Stomach (tissue), 9 donors: ENCODE data around the gene C15orf39. TPM values are rescaled to one million over a fixed set of nuclear protein-coding genes. Genes with fewer than 3 reads are reported as not detected.

ENCODE experiments used
- DNase-seq, 2 donors: peaks; one replicate each; pipeline versions ENCODE4 v3.0.0 to v3.0.0-alpha.2; 2013 to 2019
- H3K27ac ChIP-seq, 5 donors: fragments of 200-600 bp in 4 of 5; sonication (generic) in 4 of 5; one replicate each; pipeline ENCODE4 v1.5.1; 2013 to 2019; ENCODE audit warnings: mild to moderate bottlenecking in 1 of 5, moderate library complexity in 1 of 5
- H3K27me3 ChIP-seq, 3 donors: fragments of 200-600 bp; sonication (generic); one replicate each; pipeline ENCODE4 v1.5.1; 2017 to 2019; ENCODE audit warnings: mixed run types in 1 of 3
- H3K36me3 ChIP-seq, 4 donors: fragments of 200-600 bp; sonication (generic); 1 replicate in 3 of 4; 2 replicates in 1 of 4; pipeline ENCODE4 v1.5.1; 2016 to 2019
- H3K4me1 ChIP-seq, 4 donors: fragments of 200-600 bp; sonication (generic); one replicate each; pipeline ENCODE4 v1.5.1; 2016 to 2019
- H3K4me3 ChIP-seq, 4 donors: fragments of 200-600 bp; sonication (generic) in 3 of 4; one replicate each; pipeline ENCODE4 v1.5.1; 2016 to 2019; ENCODE audit warnings: mild to moderate bottlenecking in 1 of 4
- H3K9me3 ChIP-seq, 4 donors: fragments of 200-600 bp; sonication (generic); one replicate each; pipeline ENCODE4 v1.5.1; 2016 to 2019
- CTCF ChIP-seq, 7 experiments: fragments of 450-650 bp in 4 of 7; fragments of 200-600 bp in 3 of 7; sonication (generic) in 3 of 7; IDR thresholded peaks; one replicate each; pipeline ENCODE4 v1.5.1; 2016 to 2019; ENCODE audit warnings: antibody characterized with exemption in 7 of 7, control low read depth in 2 of 7, mild to moderate bottlenecking in 1 of 7
- EP300 ChIP-seq: sonication (generic); formaldehyde crosslinking; IDR thresholded peaks from one replicate; pipeline ENCODE4 v1.6.1; 2017; ENCODE audit warnings: antibody characterized with exemption
- POLR2A ChIP-seq, 4 donors: fragments of 450-650 bp; IDR thresholded peaks; one replicate each; pipeline ENCODE4 v1.6.1; 2016; ENCODE audit warnings: antibody characterized with exemption in 4 of 4, control low read depth in 2 of 4, mild to moderate bottlenecking in 1 of 4, moderate library complexity in 1 of 4
- POLR2AphosphoS5 ChIP-seq, 3 donors: sonication (generic); formaldehyde crosslinking; IDR thresholded peaks; one replicate each; pipeline ENCODE4 v1.6.1; 2016; ENCODE audit warnings: antibody characterized with exemption in 3 of 3
- WGBS, 5 donors: extraction: QIAGEN DNeasy Blood & Tissue Kit in 3 of 5; methylation state at CpG; one replicate each; pipeline versions ENCODE4 v1.1.5 to v1.1.7; 2013 to 2018; 5-methylcytosine and 5-hydroxymethylcytosine counted together
- intact Hi-C: fragments of 100-400 bp; cut with DNase I; formaldehyde crosslinking; loops from one replicate; pipeline ENCODE4 v1.15.1; 2023; ENCODE audit warnings: low total_unique reads
- polyA plus RNA-seq, 3 donors: library from polyadenylated mRNA; stranded (reverse); fragments of 200-250 nt; gene quantifications; one replicate each; pipeline ENCODE4 v1.2.3, GENCODE V29; 2013
- total RNA-seq, 5 donors: library from RNA; depleted of rRNA; stranded (reverse); fragments of >200 nt; gene quantifications; one replicate each; pipeline versions ENCODE4 v1.1.0 to v1.2.3, GENCODE V29; 2014 to 2016
- donor health status: healthy with polysubstance abuse.
- donor health status: Bipolar disorder and iron deficiency.
- donor health status: healthy.

The C15orf39 gene
- total and polyA plus RNA-seq, 8 donors = 3.1 to 29.1 (median 11.1) TPM

DNA sequence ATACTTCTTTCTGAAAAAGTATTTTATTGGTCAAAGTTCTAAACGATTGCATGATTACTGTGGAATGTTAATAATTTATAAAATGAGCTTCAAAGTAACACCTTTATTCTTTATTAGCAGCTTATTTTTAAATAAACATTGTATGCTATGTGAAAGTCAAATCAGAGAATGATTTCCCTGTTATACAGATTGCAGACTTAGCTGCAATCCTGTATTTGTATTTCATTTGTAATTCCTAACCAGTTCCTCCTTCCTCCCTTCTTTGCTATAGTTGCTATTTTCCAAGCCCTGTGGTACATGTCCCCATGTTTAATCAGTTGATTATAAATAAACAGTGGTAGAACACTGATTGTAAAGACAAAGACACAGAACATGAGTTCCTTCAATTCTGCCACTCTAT, 42.4 kb upstream of the C15orf39 start:
- Histone ChIP-seq H3K27ac (peak overlapping the region in 2 of 5 donors; percentile 4 to 38), H3K27me3 (no peaks in the 10 kb centered on the region), H3K36me3 (no peaks in the 10 kb centered on the region), H3K4me3 (no peak overlapping the region), H3K9me3 (no peaks in the 10 kb centered on the region), H3K4me1 (peaks cover 0 to 37% (median 6%) of the 10 kb centered on the region in 4 donors)
- no peak for DNase-seq
- intact Hi-C loops = no loop called here
- WGBS, 5 donors = 23 to 43% (median 25%) methylated on average over 1 of the region's 1 CpG
- TF ChIP-seq POLR2AphosphoS5 (IDR thresholded peaks at IDR 0.05) = no peak
- TF ChIP-seq CTCF (IDR thresholded peaks at IDR 0.05) = no peak
- no peak for TF ChIP-seq EP300
- TF ChIP-seq POLR2A (IDR thresholded peaks at IDR 0.05) = no peak

DNA sequence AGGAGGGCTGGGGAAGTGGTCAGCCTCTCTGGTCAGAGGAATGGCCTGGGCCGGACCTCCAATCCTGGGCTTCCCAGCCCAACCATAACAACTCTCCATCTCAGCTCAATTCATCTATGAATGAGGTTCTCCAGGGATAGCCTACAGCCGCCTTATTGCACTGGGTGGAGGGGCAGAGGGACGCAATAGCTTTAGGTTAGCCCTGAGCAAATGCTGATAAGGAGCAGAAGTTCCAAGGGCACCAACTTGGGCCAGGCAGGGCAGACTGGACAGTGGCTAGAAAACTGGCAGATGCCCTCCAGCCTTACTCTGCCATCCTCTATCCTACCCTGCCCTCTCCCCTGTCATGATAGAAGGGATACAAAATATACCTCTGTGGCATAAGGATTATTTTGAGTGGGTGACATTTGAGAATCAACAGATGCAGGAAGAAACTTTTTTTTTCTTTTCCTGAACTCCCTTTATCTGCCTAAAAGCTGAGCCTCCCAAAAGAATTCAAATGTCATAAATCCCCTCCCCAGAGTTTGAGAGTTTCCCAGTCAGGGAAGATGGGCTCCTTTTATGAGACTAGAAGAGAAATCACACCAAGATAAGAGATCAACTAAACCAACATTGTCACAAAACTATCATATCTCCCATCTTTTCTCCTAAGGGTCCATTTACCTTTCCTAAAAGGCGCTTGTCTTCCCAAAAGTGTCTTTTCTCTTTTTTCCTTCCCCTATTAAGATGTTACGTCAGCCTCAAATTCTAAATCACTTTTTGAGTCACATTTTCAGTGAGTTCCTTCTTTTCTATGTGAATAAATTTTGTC, 40.4 kb upstream of the C15orf39 start:
- intact Hi-C loops = no loop called here
- no peaks in the 10 kb centered on the region for H3K9me3 ChIP-seq
- no peaks in the 10 kb centered on the region for H3K27me3 ChIP-seq
- no peaks in the 10 kb centered on the region for H3K36me3 ChIP-seq
- peaks cover 0 to 39% (median 6%) of the 10 kb centered on the region in 4 donors for H3K4me1 ChIP-seq
- H3K27ac ChIP-seq = no peak overlapping the region
- no peak for TF ChIP-seq EP300
- TF ChIP-seq POLR2AphosphoS5 (IDR thresholded peaks at IDR 0.05) = no peak
- no peak for TF ChIP-seq CTCF (IDR thresholded peaks at IDR 0.05)
- no peak for TF ChIP-seq POLR2A (IDR thresholded peaks at IDR 0.05)
- DNase-seq = no peak
- H3K4me3 ChIP-seq = no peak overlapping the region
- 71 to 87% (median 82%) methylated on average over 5 of the region's 5 CpGs for WGBS, 5 donors

DNA sequence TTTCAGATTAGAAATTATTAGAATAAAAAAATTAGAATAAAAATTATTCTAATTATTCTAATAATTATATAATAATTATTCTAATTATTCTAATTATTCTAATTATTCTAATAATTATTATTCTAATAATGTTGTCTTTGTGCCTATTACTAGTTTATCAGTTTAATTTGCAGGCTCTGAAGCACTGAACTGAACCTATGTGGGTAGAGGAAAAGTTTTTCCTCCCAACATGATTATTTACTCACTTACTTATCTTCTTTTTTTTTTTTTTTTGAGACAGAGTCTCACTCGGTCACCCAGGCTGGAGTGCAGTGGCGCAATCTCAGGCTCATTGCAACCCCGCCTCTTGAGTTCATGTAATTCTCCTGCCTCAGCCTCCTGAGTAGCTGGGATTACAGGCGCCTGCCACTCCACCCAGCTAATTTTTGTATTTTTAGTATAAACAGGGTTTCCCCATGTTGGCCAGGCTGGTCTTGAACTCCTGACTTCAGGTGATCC, 39.7 kb upstream of the C15orf39 start:
- no peaks in the 10 kb centered on the region for H3K36me3 ChIP-seq
- no peak overlapping the region for H3K4me3 ChIP-seq
- TF ChIP-seq EP300 (no peak), CTCF (IDR thresholded peaks at IDR 0.05) (no peak), POLR2AphosphoS5 (IDR thresholded peaks at IDR 0.05) (peak in 1 of 3 donors; percentile 6), POLR2A (IDR thresholded peaks at IDR 0.05) (no peak)
- H3K4me1 ChIP-seq = peaks cover 0 to 39% (median 6%) of the 10 kb centered on the region in 4 donors
- no peak overlapping the region for H3K27ac ChIP-seq
- DNase-seq = peak; percentile 58 to 72
- 23 to 55% (median 47%) methylated on average over 4 of the region's 4 CpGs for WGBS, 5 donors
- H3K9me3 ChIP-seq = no peaks in the 10 kb centered on the region
- intact Hi-C loops = no loop called here
- no peaks in the 10 kb centered on the region for H3K27me3 ChIP-seq

- no peak overlapping the region for H3K4me3 ChIP-seq
- H3K27me3 ChIP-seq = no peaks in the 10 kb centered on the region
- H3K9me3 ChIP-seq = no peaks in the 10 kb centered on the region
- 68 to 81% (median 75%) methylated on average over 3 of the region's 3 CpGs for WGBS, 5 donors
- no peak for DNase-seq
- H3K36me3 ChIP-seq = no peaks in the 10 kb centered on the region
- TF ChIP-seq POLR2A (IDR thresholded peaks at IDR 0.05) (no peak), CTCF (IDR thresholded peaks at IDR 0.05) (no peak), EP300 (no peak), POLR2AphosphoS5 (IDR thresholded peaks at IDR 0.05) (no peak)
- intact Hi-C loops = no loop called here
- H3K4me1 ChIP-seq = peaks cover 0 to 39% (median 6%) of the 10 kb centered on the region in 4 donors
- no peak overlapping the region for H3K27ac ChIP-seq
Observed at GRCh38 chr15:75163150-75163564, 38.5 kb upstream of the C15orf39 start.
